Fibroblast of skin of right quadriceps (primary cell): Measurements from ENCODE around the gene MPPE1.
A peak's percentile ranks its signal among the peaks of the same experiment; 100 is the strongest.

Experiments used
- DNase-seq: peaks from one replicate; pipeline ENCODE4 v3.0.0-alpha.2; 2013

Gene MPPE1

GRCh38 chr18:11851806-11852337, 56.2 kb downstream of the MPPE1 start:
- DNase-seq, result peak; percentile 19

GRCh38 chr18:11851146-11851805, 56.8 kb downstream of the MPPE1 start, which contains the start of gene CHMP1B:
Gene CHMP1B (plus strand): TSS chr18:11851413. CDS start chr18:11851512, 99 bp downstream.
- DNase-seq, result peak; percentile 97

GRCh38 chr18:11850821-11851145, 57.3 kb downstream of the MPPE1 start:
- DNase-seq, result no peak

GRCh38 chr18:11849841-11850634, 58.1 kb downstream of the MPPE1 start:
- DNase-seq, result peak; percentile 94

- DNase-seq, result no peak
Measured at GRCh38 chr18:11849279-11849678, 58.8 kb downstream of the MPPE1 start.

GRCh38 chr18:11847811-11848210, 60.3 kb downstream of the MPPE1 start:
- DNase-seq, result no peak

- no peak for DNase-seq
Measured at GRCh38 chr18:11845654-11846053, 62.5 kb downstream of the MPPE1 start.

- DNase-seq, result no peak
Measured at GRCh38 chr18:11844436-11844835, 63.7 kb downstream of the MPPE1 start.

- no peak for DNase-seq
Measured at GRCh38 chr18:11842562-11842961, 65.6 kb downstream of the MPPE1 start.

- no peak for DNase-seq
Measured at GRCh38 chr18:11840493-11840892, 67.6 kb downstream of the MPPE1 start.

GRCh38 chr18:11839556-11839955, 68.6 kb downstream of the MPPE1 start:
- DNase-seq, result no peak

GRCh38 chr18:11834772-11835171, 73.3 kb downstream of the MPPE1 start:
- no peak for DNase-seq
